SKM-1 treated with dmso at 0.1 percent for 144 hours (cell line): ENCODE results near the gene PMPCA.
A peak's percentile ranks its signal among the peaks of the same experiment; 100 is the strongest.

Experiments
- DNase-seq: peaks from one replicate; lab custom pipeline; 2025; ENCODE audit not compliant: unreplicated experiment; lab: John Stamatoyannopoulos, UW

Gene PMPCA

DNA sequence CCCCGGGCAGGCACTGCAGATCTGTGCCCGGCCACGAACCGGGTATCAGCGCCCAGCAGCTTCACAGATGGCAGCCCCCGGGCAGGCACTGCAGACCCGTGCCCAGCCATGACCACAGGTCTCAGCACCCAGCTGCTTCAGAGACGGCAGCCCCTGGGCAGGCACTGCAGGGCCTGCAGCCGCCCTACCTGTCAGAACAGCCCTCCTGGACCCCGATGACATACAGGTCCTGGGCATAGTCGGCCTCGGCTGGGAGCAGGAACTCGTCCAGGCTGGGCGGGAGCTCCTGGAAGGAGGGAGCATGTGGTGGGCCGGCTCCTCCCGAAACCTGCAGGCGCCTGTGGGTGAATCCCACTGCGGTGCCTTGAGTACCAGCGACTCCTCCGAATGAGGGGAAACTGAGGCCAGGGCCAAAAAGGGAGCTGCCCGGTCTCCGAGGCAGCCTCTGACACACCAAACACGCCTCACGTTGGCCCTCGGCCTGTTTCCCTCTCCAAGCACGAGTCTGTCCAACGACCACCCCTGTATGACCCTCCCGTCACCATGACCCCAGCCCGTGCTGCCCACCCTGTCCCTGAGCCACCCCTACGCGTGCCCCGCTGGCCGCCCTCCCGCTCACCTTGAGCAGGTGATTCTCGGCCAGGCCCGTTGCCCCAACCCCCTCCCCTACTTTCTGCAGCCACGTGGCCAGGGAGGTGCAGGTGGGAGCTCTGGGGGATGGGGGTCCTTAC is 23.6 kb downstream of the PMPCA start:
- DNase-seq, result no peak

GRCh38 chr9:136434580-136435169 is 24.2 kb downstream of the PMPCA start:
- DNase-seq, result no peak

DNA sequence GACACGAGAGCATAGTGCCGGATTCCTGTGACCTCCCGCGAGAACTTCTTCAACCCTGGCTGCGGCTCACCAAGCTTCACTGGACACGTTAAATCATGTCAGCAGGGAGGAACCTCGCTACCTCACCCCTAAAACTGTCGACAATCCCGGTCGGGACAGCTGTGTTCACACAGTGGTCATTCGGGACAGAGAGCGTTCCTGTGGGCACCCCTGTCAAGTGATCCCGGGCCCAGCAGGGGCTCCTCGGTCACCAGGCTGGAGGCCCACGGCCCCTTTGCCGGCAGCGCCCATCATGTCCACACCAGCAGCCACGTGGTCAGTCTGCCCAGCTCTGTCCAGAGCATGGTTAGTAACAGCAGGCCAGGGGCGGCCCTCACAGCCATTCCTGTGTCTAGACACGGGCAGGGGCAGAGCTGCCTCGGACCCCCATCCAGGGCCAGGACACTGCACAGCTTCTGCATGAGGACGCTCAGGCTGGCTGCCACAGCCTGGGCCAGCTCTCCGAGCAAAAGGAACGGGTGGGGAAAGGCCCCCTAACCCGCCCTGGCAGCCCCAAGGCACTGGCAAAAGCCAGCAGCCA is 25.7 kb downstream of the PMPCA start:
- no peak for DNase-seq

DNA sequence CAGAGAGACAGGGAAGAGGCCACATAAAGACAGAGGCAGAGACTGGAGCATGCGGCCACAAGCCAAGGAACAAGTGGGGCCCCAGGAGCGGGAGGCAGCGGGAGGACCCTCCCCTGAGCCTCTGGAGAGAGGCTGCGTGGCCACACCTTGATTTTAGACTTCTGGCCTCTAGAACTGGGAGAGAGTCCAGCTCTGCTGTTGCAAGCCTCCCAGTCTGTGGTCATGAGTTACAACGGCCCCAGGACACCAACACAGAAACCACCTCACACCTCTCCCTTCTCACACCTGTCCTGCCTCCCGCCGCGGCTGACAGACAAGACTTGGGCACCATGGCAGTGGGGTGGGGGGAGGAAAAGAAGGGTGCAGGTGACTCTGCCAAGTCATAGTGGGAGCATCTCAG is 27.0 kb downstream of the PMPCA start:
- DNase-seq, result no peak

- no peak for DNase-seq
Measured at GRCh38 chr9:136437839-136438547, 27.5 kb downstream of the PMPCA start.

GRCh38 chr9:136438548-136439480 is 28.4 kb downstream of the PMPCA start:
- no peak for DNase-seq

DNA sequence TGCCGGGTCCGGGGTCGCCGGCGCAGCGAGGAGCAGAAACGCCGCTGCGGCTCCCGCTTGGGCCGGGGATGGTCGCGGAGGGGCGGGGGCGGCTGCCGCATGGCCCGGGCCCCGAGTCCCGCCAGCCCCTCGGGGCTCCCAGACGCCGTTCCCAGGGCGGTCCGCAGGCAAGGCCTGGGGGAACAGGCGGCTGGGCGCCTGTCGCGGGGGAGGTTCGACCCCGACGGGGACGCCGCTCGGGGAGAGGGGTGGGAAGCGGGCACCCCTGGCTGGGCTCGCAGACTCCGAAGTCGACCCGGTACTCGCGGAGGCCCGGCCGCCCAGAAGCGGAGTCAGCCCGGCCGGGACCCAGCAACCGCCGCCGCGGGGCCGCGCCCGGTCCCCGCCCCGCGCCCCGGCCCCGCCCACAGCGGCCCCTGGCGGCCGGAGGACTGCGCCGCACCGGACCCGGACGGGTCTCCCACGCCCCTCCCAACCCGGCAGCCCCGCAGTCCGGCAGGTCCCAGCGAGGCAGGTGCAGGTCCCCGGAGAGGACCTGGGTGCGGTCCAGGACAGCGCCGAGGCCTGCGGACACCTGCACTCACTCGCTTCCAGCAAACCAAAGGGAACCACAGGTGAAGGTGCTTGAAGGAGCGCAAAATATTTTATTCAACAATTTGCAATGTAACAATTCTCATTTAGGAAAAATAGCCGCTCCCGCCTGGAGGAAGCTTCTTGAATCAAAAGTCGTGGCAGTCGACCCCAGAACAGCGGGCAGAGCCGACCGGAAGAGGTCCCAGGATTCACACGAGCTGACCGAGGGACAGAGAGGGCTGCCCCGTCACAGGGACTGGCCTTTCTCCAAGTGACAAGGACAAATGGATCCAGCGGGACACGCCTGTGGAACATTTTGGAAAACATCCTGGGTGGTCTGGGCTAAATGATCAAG is 29.3 kb downstream of the PMPCA start, which contains the start of gene INPP5E:
Gene INPP5E, minus strand, starts transcription at position 365 of the 928 bp plus-strand sequence. CDS start 426 bp downstream, outside the sequence.
- peak; percentile 19 for DNase-seq

GRCh38 chr9:136441191-136441680 is 30.8 kb downstream of the PMPCA start:
- DNase-seq, result no peak

- DNase-seq, result no peak
Measured at GRCh38 chr9:136441681-136442245, 31.3 kb downstream of the PMPCA start.

DNA sequence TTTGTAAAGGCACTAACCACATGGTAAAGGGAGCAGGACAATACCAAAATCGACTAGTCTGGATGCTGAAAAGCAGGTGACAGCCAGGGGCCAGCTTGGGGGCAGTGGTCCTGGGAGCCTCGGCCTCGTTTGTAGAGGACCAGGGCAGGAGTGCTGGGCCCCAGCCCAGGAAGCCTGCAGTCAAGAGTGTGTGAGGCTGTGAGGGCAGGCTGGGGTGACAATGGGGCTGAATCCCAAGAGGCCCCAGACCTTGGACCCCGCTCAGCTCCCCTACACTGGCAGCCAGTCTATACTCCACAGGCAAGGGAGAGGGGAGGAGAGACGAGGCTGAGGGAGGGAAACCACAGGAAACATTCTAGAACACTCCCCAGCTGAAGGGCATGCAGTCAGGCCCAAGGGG is 31.8 kb downstream of the PMPCA start:
- DNase-seq, result no peak

DNA sequence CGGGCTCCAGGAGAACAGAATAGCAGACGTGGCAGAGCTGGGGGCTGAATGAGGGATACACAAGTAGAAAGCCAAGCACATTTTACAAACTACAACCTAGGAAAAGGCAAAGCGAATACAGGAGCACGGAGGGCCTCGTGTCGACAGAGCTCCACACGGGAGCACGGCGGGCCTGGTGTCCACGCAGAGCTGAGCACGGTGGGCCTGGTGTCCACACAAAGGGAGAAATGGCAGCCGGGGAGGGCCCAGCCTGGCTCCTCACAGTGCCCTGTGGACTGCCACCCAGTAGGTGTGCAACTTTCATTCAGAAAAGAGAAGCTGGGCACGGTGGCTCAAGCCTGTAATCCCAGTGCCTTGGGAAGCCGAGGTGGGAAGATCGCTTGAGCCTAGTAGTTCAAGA is 32.6 kb downstream of the PMPCA start:
- no peak for DNase-seq

DNA sequence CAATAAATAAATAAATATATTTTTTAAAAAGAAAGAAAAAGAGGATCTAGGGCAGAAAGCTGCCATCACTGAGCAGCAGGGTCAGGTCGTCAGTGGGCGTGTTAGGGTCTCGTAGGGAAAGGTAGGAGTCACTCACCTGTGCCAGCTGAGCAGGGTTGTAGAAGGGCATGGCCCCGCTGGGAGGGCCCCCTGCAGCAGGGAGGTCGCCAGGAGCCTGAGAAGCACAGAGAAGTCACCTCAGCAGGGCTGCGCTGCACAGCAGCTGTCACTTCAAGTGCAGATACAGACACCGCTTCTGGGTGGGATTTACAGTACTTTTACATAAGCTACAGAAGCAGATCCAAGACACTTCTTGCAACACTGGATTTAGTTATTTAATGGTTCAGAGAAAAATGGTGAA is 33.2 kb downstream of the PMPCA start:
- DNase-seq, result no peak

- DNase-seq, result no peak
Measured at GRCh38 chr9:136444102-136444501, 33.6 kb downstream of the PMPCA start.

DNA sequence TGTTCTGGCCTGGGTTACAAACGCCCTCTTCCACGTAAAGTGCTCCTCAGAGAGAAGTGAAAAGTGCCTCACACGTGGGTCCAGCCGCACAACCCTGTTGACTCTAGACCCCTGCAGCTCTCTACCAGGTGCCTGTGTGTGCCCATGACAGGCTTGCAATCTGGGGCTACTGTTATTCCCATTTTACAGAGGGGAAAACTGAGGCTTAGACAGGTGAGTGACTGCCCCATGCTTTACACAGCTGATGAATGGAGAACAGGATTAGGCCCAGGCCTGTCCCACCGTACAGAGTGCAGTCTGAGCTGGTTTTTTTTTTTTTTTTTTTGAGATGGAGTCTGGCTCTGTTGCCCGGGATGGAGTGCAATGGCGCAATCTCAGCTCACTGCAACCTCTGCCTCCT is 35.3 kb downstream of the PMPCA start:
- DNase-seq, result no peak

DNA sequence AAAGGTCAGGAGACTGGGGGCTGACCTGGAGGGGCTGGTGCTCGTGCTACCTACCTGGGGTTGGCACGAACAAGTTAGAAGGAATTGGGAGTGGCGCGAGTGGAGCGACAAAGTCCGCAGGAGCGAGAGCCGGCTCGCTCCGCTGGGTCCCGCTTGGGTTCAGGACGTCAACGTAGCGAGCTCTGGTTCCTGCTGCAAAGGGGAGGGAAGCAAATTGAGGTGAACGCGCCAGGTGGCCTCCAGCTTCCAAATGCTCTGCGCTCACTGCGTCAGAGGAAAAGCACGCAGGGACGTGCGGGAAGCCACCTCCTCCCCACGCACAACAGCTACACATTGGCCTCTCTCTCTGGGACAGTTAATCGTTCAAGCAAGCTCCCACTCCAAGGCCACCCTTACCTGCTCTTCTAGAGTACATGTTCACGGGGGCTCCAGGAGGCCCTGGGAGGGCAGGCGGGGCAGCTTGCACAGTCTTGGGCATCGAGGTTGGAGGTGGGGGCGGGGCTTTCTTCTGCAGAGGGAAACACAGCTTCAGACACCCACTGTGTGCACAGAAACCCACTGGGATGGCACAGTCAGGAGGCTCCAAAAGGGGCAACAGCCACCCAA is 36.8 kb downstream of the PMPCA start:
- no peak for DNase-seq

GRCh38 chr9:136448655-136449054 is 38.2 kb downstream of the PMPCA start:
- DNase-seq, result no peak

DNA sequence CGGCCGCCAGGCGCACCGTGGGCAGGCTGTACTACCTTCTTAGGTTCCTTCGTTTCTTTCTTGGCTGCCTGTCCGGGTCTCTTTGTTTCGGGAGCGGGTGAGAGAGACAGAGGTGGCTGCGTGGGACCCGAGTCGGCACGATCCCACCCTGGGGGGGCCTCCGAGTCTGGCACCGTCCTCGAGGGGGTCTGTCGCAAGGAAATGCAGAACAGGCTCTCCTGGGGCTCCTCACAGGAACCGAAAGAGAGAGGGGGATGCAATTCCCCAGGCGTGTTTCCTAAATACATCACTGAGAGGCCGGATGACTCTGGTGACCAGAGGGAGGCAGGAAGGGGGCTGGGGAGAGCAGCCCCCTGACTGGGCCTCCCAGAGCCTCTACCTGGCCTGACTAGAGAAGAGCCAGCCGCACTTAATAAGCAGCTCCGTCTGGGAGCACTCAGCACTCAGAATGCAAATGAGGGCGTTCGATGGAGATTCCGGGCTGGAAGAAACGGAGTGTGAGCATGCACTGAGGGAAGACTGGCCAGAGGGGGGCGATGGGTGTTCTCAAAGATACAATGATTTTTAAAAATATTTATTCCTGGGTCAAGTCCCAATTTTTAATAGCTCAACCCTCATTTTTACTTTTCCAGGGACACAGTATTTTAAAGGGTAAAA is 40.9 kb downstream of the PMPCA start:
- no peak for DNase-seq

GRCh38 chr9:136453326-136453725 is 42.9 kb downstream of the PMPCA start:
- no peak for DNase-seq
